Ascending aorta (tissue), 2 donors: ENCODE measurements around the gene MAPRE3. TPM values are rescaled to one million over a fixed set of nuclear protein-coding genes. Genes with fewer than 3 reads are reported as not detected.

Experiments used
- DNase-seq, 2 donors: peaks; one replicate each; pipeline ENCODE4 v3.0.0-alpha.2; 2019; ENCODE audit warnings: low spot score in 2 of 2
- H3K27ac ChIP-seq, 2 donors: fragments of 200-600 bp; sonication (generic); one replicate each; pipeline ENCODE4 v1.5.1; 2016 to 2017; ENCODE audit warnings: mild to moderate bottlenecking in 1 of 2
- H3K27me3 ChIP-seq: fragments of 200-600 bp; sonication (generic); one replicate; pipeline ENCODE4 v1.5.1; 2017
- H3K36me3 ChIP-seq, 2 donors: fragments of 200-600 bp; sonication (generic); one replicate each; pipeline ENCODE4 v1.5.1; 2016
- H3K4me1 ChIP-seq, 2 donors: fragments of 200-600 bp; sonication (generic); one replicate each; pipeline ENCODE4 v1.5.1; 2016 to 2017; ENCODE audit warnings: mild to moderate bottlenecking in 1 of 2
- H3K4me3 ChIP-seq, 2 donors: fragments of 200-600 bp; sonication (generic); one replicate each; pipeline ENCODE4 v1.5.1; 2016 to 2017; ENCODE audit warnings: mild to moderate bottlenecking in 1 of 2
- H3K9me3 ChIP-seq, 2 donors: fragments of 200-600 bp; sonication (generic); one replicate each; pipeline ENCODE4 v1.5.1; 2016
- intact Hi-C: fragments of 100-400 bp; cut with DNase I; formaldehyde crosslinking; loops from one replicate; pipeline ENCODE4 v1.15.1; 2023
- total RNA-seq: library from RNA; depleted of rRNA; stranded (reverse); fragments of >200 nt; gene quantifications from one replicate; pipeline ENCODE4 v1.1.0, GENCODE V29; 2016
- TF ChIP-seq, protein P1 (sequence below), 3 experiments: fragments of 200-600 bp in 2 of 3; fragments of 450-650 bp in 1 of 3; sonication (generic) in 2 of 3; IDR thresholded peaks; one replicate each; pipeline ENCODE4 v1.5.1; 2016 to 2019; ENCODE audit warnings: antibody characterized with exemption in 3 of 3, mild to moderate bottlenecking in 1 of 3, moderate library complexity in 1 of 3

Gene MAPRE3
- total RNA-seq, 1 donor from 2014 or later: 18.9 TPM

DNA sequence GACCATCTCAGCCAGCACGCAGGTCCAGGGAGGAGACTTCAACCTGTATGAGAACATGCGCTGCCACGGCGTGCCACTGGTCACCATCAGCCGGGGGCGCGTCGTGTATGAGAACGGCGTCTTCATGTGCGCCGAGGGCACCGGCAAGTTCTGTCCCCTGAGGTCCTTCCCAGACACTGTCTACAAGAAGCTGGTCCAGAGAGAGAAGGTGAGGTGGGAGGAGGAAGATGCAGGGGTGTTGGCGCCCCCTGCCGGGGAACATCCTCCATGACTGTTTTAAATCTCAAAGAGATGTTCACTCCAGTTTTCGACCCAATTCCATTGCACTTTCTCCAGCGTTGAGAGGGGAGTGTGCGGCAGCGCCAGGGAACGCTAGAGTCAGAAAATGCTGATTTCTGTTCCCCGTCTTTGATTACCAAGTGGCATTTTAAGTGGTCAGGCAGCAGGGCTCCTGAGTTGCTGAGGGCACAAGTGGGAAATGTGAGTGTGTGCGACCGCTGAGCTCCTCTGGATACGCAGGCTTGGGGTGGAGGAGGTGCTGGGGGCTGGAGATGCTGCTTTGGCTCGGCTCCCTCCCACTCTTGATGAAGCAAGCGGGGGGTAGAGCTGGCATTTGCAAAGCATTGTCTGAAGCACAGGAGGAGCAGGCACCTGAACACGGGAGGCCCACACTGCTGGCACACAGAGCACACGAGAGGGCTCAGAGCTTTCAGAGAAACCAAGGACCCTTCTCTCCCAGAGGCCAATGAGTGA, 27.7 kb upstream of the MAPRE3 start:
- H3K4me3 ChIP-seq: no peak overlapping the region
- no peaks in the 10 kb centered on the region for H3K4me1 ChIP-seq
- no peaks in the 10 kb centered on the region for H3K9me3 ChIP-seq
- no peaks in the 10 kb centered on the region for H3K36me3 ChIP-seq
- H3K27me3 ChIP-seq: no peaks in the 10 kb centered on the region
- intact Hi-C loops: loop anchor here (2.0 kb wide), 1 partner anchor 96 kb away; no protein-coding TSS in a partner anchor
- H3K27ac ChIP-seq: no peak overlapping the region
- TF ChIP-seq, protein P1, sequence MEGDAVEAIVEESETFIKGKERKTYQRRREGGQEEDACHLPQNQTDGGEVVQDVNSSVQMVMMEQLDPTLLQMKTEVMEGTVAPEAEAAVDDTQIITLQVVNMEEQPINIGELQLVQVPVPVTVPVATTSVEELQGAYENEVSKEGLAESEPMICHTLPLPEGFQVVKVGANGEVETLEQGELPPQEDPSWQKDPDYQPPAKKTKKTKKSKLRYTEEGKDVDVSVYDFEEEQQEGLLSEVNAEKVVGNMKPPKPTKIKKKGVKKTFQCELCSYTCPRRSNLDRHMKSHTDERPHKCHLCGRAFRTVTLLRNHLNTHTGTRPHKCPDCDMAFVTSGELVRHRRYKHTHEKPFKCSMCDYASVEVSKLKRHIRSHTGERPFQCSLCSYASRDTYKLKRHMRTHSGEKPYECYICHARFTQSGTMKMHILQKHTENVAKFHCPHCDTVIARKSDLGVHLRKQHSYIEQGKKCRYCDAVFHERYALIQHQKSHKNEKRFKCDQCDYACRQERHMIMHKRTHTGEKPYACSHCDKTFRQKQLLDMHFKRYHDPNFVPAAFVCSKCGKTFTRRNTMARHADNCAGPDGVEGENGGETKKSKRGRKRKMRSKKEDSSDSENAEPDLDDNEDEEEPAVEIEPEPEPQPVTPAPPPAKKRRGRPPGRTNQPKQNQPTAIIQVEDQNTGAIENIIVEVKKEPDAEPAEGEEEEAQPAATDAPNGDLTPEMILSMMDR (IDR thresholded peaks at IDR 0.05): peak; percentile 52 to 65 (median 59)
- peak in 1 of 2 donors; percentile 68 for DNase-seq

DNA sequence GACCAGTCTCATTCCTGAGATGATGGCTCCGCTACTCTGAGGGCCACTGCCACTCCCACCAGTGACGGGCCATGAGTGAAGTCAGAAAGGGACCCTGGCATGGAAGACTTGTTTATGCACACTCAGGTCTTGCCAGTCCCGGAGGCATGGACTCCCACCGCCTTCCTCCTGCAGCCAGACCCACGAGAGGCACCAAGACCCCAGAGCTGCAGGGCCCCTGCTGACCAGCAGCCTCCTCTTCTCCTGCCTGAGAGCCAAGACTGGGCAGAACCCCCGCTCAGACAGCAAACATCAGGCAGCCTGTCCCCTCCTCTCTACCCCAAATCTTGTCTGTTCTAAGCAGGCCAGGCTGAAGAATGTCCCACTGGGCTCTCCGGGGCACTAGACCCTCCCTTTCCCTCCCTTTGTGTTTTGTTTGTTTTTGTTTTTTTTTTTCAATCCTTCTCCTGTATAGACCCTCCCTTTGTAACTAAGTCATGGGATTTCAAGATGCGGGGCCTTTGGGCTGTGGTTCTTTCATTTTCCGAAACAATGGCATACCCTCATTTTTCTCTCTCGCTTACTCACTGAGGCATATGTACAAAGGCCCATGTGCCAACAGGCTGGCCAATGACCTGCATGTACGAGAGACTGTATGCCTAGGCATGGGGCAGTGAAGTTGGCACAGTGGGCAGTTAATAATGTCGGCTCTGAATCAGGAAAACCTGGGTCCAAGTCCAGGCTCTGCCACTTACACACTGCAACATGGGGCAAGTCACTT, 24.3 kb upstream of the MAPRE3 start:
- no peak overlapping the region for H3K4me3 ChIP-seq
- H3K4me1 ChIP-seq: no peaks in the 10 kb centered on the region
- TF ChIP-seq, protein P1 (IDR thresholded peaks at IDR 0.05): no peak
- intact Hi-C loops: no loop called here
- H3K9me3 ChIP-seq: no peaks in the 10 kb centered on the region
- no peak for DNase-seq
- H3K27me3 ChIP-seq: no peaks in the 10 kb centered on the region
- no peak overlapping the region for H3K27ac ChIP-seq
- H3K36me3 ChIP-seq: no peaks in the 10 kb centered on the region

- intact Hi-C loops: no loop called here
- H3K4me3 ChIP-seq: no peak overlapping the region
- no peaks in the 10 kb centered on the region for H3K27me3 ChIP-seq
- DNase-seq: no peak
- H3K9me3 ChIP-seq: no peaks in the 10 kb centered on the region
- H3K27ac ChIP-seq: no peak overlapping the region
- TF ChIP-seq, protein P1 (IDR thresholded peaks at IDR 0.05): no peak
- no peaks in the 10 kb centered on the region for H3K36me3 ChIP-seq
- no peaks in the 10 kb centered on the region for H3K4me1 ChIP-seq
Observed at GRCh38 chr2:26946841-26947784, 23.3 kb upstream of the MAPRE3 start.

DNA sequence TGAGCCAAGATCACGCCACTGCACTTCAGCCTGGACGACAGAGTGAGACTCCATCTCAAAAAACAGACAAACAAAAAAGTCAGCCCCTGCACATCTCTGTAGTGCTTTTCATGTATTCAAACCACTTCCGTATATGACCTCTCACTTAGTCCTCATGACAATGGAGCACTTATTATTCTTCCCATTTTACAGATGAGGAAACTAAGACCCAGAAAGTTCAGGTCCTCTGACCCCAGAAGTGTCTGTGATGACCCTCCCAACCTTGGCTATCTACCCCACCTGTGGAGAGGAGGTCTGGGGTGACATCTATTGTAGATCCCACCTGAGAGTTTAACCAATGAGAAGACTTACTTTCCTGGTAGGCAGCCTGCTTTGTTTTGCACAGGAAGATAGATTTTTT, 21.6 kb upstream of the MAPRE3 start:
- intact Hi-C loops: no loop called here
- H3K36me3 ChIP-seq: no peaks in the 10 kb centered on the region

DNA sequence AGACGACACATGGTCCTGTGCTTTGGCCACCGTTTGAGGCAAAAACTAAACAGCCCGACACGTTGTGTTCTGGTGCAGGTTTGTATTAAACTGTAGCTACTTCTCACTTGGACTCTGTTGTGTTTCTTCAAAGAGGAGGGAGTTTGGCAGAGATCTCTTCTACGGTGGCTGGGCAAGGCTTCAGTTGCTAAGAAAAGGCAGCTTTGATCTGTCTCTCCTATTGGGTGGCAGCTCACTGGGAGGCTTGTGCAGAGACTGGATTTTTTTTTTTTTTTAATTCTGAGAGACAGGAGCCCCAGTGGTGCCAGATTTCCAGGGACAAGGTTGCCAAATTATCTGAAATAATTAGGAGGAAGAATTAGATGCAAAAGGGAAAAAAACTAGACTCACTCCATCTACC, 20.2 kb upstream of the MAPRE3 start:
- DNase-seq: no peak
- H3K27ac ChIP-seq: no peak overlapping the region
- H3K4me1 ChIP-seq: no peaks in the 10 kb centered on the region
- no peaks in the 10 kb centered on the region for H3K36me3 ChIP-seq
- no peaks in the 10 kb centered on the region for H3K27me3 ChIP-seq
- TF ChIP-seq, protein P1 (IDR thresholded peaks at IDR 0.05): no peak
- intact Hi-C loops: no loop called here
- no peak overlapping the region for H3K4me3 ChIP-seq
- H3K9me3 ChIP-seq: no peaks in the 10 kb centered on the region

More for the DNA sequence above, 21.6 kb upstream of the MAPRE3 start:
- no peaks in the 10 kb centered on the region for H3K9me3 ChIP-seq
- DNase-seq: no peak
- TF ChIP-seq, protein P1 (IDR thresholded peaks at IDR 0.05): no peak
- H3K4me3 ChIP-seq: no peak overlapping the region
- H3K4me1 ChIP-seq: no peaks in the 10 kb centered on the region
- no peaks in the 10 kb centered on the region for H3K27me3 ChIP-seq
- H3K27ac ChIP-seq: no peak overlapping the region
